Measurements from ENCODE around the gene FCN1.

DNA sequence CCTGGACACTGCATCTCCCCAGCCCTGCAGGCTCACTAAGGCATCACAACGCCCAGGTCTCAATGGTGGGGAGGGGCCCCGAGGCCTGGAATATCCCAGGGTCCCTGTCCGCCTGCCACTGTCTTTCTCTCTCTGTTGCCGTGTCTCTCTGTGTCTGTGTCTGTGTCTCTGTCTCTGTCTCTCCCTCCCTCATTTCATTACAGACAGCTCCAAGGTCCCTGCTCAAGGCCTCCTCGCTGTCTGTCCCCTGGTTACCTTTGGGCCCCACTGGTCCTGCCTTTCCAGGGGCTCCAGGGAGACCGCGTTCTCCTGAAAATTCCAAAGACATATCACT is 3.2 kb downstream of the FCN1 start:
- TF ChIP-seq, protein P1, sequence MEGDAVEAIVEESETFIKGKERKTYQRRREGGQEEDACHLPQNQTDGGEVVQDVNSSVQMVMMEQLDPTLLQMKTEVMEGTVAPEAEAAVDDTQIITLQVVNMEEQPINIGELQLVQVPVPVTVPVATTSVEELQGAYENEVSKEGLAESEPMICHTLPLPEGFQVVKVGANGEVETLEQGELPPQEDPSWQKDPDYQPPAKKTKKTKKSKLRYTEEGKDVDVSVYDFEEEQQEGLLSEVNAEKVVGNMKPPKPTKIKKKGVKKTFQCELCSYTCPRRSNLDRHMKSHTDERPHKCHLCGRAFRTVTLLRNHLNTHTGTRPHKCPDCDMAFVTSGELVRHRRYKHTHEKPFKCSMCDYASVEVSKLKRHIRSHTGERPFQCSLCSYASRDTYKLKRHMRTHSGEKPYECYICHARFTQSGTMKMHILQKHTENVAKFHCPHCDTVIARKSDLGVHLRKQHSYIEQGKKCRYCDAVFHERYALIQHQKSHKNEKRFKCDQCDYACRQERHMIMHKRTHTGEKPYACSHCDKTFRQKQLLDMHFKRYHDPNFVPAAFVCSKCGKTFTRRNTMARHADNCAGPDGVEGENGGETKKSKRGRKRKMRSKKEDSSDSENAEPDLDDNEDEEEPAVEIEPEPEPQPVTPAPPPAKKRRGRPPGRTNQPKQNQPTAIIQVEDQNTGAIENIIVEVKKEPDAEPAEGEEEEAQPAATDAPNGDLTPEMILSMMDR (IDR thresholded peaks at IDR 0.05; ENCODE audit: low read depth, low read length): no peak
- no peak for TF ChIP-seq POLR2A (IDR thresholded peaks at IDR 0.05; ENCODE audit: extremely low read depth, insufficient read length)
- TF ChIP-seq, protein P2, sequence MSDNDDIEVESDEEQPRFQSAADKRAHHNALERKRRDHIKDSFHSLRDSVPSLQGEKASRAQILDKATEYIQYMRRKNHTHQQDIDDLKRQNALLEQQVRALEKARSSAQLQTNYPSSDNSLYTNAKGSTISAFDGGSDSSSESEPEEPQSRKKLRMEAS (IDR thresholded peaks at IDR 0.05; ENCODE audit: low read depth, low read length): no peak

Data from NB4 (cell line).